Epithelial cell of proximal tubule (primary cell): ENCODE results near the gene TMEM184C. TPM values are rescaled to one million over a fixed set of nuclear protein-coding genes. Genes with fewer than 3 reads are reported as not detected.

Experiments
- DNase-seq: peaks from one replicate; pipeline ENCODE4 v3.0.0-alpha.2; 2011; ENCODE audit warnings: low read depth
- H3K4me3 ChIP-seq: 2 replicates; pipeline ENCODE4 v1.5.1; 2011; ENCODE audit warnings: low read depth, mild to moderate bottlenecking, low read length
- CTCF ChIP-seq: conservative IDR thresholded peaks from 2 replicates; pipeline ENCODE4 v1.5.1; 2012; ENCODE audit warnings: low read depth, mild to moderate bottlenecking, low read length
- total RNA-seq: library from RNA; depleted of rRNA; stranded (reverse); fragments of >200 nt; gene quantifications from 2 replicates; pipeline ENCODE4 v1.2.3, GENCODE V29; 2015

The TMEM184C gene
- total RNA-seq, 1 donor from 2014 or later, result 21.7 TPM

DNA sequence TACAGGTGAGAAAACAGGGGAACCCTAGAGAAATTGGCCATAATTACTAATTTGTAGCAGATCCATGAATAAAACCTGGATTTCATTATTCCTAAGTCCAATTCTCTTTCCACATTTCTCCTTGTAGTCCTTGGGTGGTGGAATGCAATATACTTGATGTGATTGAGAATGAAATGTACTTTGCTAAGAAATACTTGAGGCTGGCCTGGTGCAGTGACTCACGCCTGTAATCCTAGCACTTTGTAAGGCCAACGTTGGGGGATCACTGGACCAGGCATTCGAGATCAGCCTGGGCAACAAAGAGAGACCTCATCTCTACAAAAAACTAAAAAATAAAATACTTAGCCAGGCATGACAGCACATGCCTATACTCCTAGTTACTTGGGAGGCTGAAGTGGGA is 15.9 kb downstream of the TMEM184C start:
- no peak for DNase-seq
- no peak overlapping the region for H3K4me3 ChIP-seq
- no peak for TF ChIP-seq CTCF

DNA sequence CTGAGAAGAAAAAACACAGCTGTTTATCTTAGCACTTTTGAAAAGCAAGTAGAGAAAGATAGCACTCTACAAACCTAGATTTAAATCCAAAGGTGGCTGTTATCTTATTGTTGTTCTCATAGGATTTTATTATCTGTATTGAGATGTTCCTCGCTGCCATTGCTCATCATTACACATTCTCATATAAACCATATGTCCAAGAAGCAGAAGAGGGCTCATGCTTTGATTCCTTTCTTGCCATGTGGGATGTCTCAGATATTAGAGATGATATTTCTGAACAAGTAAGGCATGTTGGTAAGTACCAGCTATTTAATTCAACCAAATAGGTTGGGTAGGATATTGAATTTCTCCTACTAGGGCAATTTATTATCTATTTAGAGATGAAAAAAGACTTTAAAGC is 16.4 kb downstream of the TMEM184C start:
- DNase-seq, result no peak
- no peak for TF ChIP-seq CTCF
- H3K4me3 ChIP-seq, result no peak overlapping the region

GRCh38 chr4:147635348-147635747 is 18.2 kb downstream of the TMEM184C start:
- no peak for DNase-seq
- no peak overlapping the region for H3K4me3 ChIP-seq
- TF ChIP-seq CTCF, result no peak

GRCh38 chr4:147638365-147638764 is 21.2 kb downstream of the TMEM184C start:
- no peak for TF ChIP-seq CTCF
- no peak overlapping the region for H3K4me3 ChIP-seq
- no peak for DNase-seq

DNA sequence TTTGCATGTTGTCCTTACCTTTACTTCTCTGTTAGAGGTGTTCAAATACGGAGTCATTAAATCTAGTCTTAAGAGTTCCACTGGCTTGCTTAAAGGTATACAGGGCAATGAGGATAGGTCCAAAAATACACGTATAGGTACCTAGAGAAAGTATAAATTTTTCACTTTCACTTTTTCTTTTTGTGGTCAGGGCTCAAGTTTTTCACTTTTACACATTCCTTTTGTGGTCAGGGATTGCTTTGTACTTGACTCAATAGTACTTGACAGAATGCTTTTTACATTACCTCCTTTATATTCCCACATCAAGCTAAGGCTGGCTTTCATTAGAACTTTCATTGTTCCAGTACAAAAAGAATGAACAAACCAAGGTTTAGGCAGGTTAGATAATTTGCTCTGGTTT is 21.7 kb downstream of the TMEM184C start:
- TF ChIP-seq CTCF, result no peak
- DNase-seq, result no peak
- no peak overlapping the region for H3K4me3 ChIP-seq

GRCh38 chr4:147639388-147639787 is 22.2 kb downstream of the TMEM184C start:
- DNase-seq, result no peak
- TF ChIP-seq CTCF, result no peak
- H3K4me3 ChIP-seq, result no peak overlapping the region

DNA sequence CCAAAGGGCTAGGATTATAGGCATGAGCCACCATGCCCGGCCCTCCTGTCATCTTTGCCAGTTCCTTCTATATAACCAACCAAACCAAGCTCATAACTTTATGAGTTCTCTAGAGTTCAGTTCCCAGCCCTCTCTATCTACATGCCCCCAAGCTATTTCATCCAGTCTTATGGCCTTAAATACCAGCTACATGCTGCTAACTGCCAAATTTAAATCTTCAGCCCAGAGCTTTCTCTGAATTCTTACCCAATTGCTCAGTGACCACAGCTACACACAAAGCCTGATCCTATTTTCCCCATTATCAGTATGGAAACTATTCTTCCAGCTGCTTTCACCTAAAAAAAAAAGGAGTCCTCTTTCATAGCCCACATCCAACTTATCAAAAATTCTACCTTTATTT is 23.1 kb downstream of the TMEM184C start:
- H3K4me3 ChIP-seq, result no peak overlapping the region
- no peak for TF ChIP-seq CTCF
- DNase-seq, result no peak
